ENCODE data around the gene SMIM28.
"Not testable (repeated sequence)": the region's sequence is repeated elsewhere in the genome, so short reads cannot be mapped to it uniquely, and the experiment has no call there.

SMIM28 gene

GRCh38 chr6:138418118-138418742, 40.5 kb downstream of the SMIM28 start:
- Mint-ChIP-seq H3K36me3 (ENCODE audit: insufficient read depth) (peaks cover 6% of the 10 kb centered on the region), H3K27ac (ENCODE audit: low read depth) (no peak overlapping the region), H3K27me3 (no peaks in the 10 kb centered on the region), H3K9me3 (no peaks in the 10 kb centered on the region), H3K4me1 (no peaks in the 10 kb centered on the region), H3K4me3 (no peak overlapping the region)
- DNase-seq (ENCODE audit: low spot score in 2 of 2) (no peak), ATAC-seq (replicated peaks; ENCODE audit: extremely low read depth, poor library complexity, severe bottlenecking) (no peak)

- ATAC-seq (replicated peaks; ENCODE audit: extremely low read depth, poor library complexity, severe bottlenecking) (no peak), DNase-seq (ENCODE audit: low spot score in 2 of 2) (no peak)
- Mint-ChIP-seq H3K4me1 (no peaks in the 10 kb centered on the region), H3K9me3 (no peaks in the 10 kb centered on the region), H3K4me3 (no peak overlapping the region), H3K27me3 (no peaks in the 10 kb centered on the region), H3K27ac (ENCODE audit: low read depth) (no peak overlapping the region), H3K36me3 (ENCODE audit: insufficient read depth) (peaks cover 6% of the 10 kb centered on the region)
Observed at GRCh38 chr6:138419766-138420165, 42.1 kb downstream of the SMIM28 start.

- no peaks in the 10 kb centered on the region for H3K27me3 Mint-ChIP-seq
- DNase-seq (ENCODE audit: low spot score in 2 of 2) (no peak), ATAC-seq (replicated peaks; ENCODE audit: extremely low read depth, poor library complexity, severe bottlenecking) (no peak)
- no peaks in the 10 kb centered on the region for H3K9me3 Mint-ChIP-seq
- no peak overlapping the region for H3K27ac Mint-ChIP-seq (ENCODE audit: low read depth)
- no peak overlapping the region for H3K4me3 Mint-ChIP-seq
- no peaks in the 10 kb centered on the region for H3K4me1 Mint-ChIP-seq
- peaks cover 6% of the 10 kb centered on the region for H3K36me3 Mint-ChIP-seq (ENCODE audit: insufficient read depth)
Observed at GRCh38 chr6:138420356-138420755, 42.7 kb downstream of the SMIM28 start.

- no peaks in the 10 kb centered on the region for H3K4me1 Mint-ChIP-seq
- H3K4me3 Mint-ChIP-seq = no peak overlapping the region
- H3K9me3 Mint-ChIP-seq = no peaks in the 10 kb centered on the region
- no peak overlapping the region for H3K27ac Mint-ChIP-seq (ENCODE audit: low read depth)
- no peaks in the 10 kb centered on the region for H3K27me3 Mint-ChIP-seq
- no peak for DNase-seq (ENCODE audit: low spot score in 2 of 2)
- H3K36me3 Mint-ChIP-seq (ENCODE audit: insufficient read depth) = peaks cover 6% of the 10 kb centered on the region
- ATAC-seq (replicated peaks; ENCODE audit: extremely low read depth, poor library complexity, severe bottlenecking) = no peak
Observed at GRCh38 chr6:138421089-138421488, 43.4 kb downstream of the SMIM28 start.

GRCh38 chr6:138421608-138422007, 43.9 kb downstream of the SMIM28 start:
- H3K27ac Mint-ChIP-seq (ENCODE audit: low read depth) = no peak overlapping the region
- H3K4me3 Mint-ChIP-seq = no peak overlapping the region
- no peaks in the 10 kb centered on the region for H3K4me1 Mint-ChIP-seq
- ATAC-seq (replicated peaks; ENCODE audit: extremely low read depth, poor library complexity, severe bottlenecking) (no peak), DNase-seq (ENCODE audit: low spot score in 2 of 2) (no peak)
- peaks cover 6% of the 10 kb centered on the region for H3K36me3 Mint-ChIP-seq (ENCODE audit: insufficient read depth)
- no peaks in the 10 kb centered on the region for H3K27me3 Mint-ChIP-seq
- H3K9me3 Mint-ChIP-seq = no peaks in the 10 kb centered on the region

- Mint-ChIP-seq H3K27ac (ENCODE audit: low read depth) (no peak overlapping the region), H3K4me1 (no peaks in the 10 kb centered on the region), H3K4me3 (no peak overlapping the region), H3K27me3 (no peaks in the 10 kb centered on the region), H3K9me3 (no peaks in the 10 kb centered on the region), H3K36me3 (ENCODE audit: insufficient read depth) (peaks cover 6% of the 10 kb centered on the region)
- ATAC-seq (replicated peaks; ENCODE audit: extremely low read depth, poor library complexity, severe bottlenecking) (no peak), DNase-seq (ENCODE audit: low spot score in 2 of 2) (no peak)
Observed at GRCh38 chr6:138422861-138423260, 45.2 kb downstream of the SMIM28 start.

GRCh38 chr6:138424004-138424904, 46.5 kb downstream of the SMIM28 start:
- peaks cover 2% of the 10 kb centered on the region for H3K36me3 Mint-ChIP-seq (ENCODE audit: insufficient read depth)
- peaks cover 5% of the 10 kb centered on the region for H3K27me3 Mint-ChIP-seq
- no peak overlapping the region for H3K27ac Mint-ChIP-seq (ENCODE audit: low read depth)
- ATAC-seq (replicated peaks; ENCODE audit: extremely low read depth, poor library complexity, severe bottlenecking) (no peak), DNase-seq (ENCODE audit: low spot score in 2 of 2) (no peak)
- H3K4me1 Mint-ChIP-seq = no peaks in the 10 kb centered on the region
- no peaks in the 10 kb centered on the region for H3K9me3 Mint-ChIP-seq
- H3K4me3 Mint-ChIP-seq = no peak overlapping the region

- H3K4me1 Mint-ChIP-seq, H3K9me3 Mint-ChIP-seq: not testable (repeated sequence)
Observed at GRCh38 chr6:138425256-138425655, 47.6 kb downstream of the SMIM28 start.

GRCh38 chr6:138426500-138427123, 48.9 kb downstream of the SMIM28 start:
- Mint-ChIP-seq H3K36me3 (ENCODE audit: insufficient read depth) (no peaks in the 10 kb centered on the region), H3K9me3 (no peaks in the 10 kb centered on the region), H3K27me3 (peaks cover 28% of the 10 kb centered on the region), H3K4me1 (no peaks in the 10 kb centered on the region), H3K4me3 (no peak overlapping the region), H3K27ac (ENCODE audit: low read depth) (no peak overlapping the region)
- DNase-seq (ENCODE audit: low spot score in 2 of 2) = no peak
- ATAC-seq (replicated peaks; ENCODE audit: extremely low read depth, poor library complexity, severe bottlenecking) = no peak

More at GRCh38 chr6:138425256-138425655, 47.6 kb downstream of the SMIM28 start:
- H3K27ac Mint-ChIP-seq (ENCODE audit: low read depth); H3K4me3 Mint-ChIP-seq; DNase-seq (ENCODE audit: low spot score in 2 of 2); H3K36me3 Mint-ChIP-seq (ENCODE audit: insufficient read depth); ATAC-seq (replicated peaks; ENCODE audit: extremely low read depth, poor library complexity, severe bottlenecking): not testable (repeated sequence)
- H3K27me3 Mint-ChIP-seq = peaks cover 15% of the 10 kb centered on the region

GRCh38 chr6:138427701-138428100, 50.0 kb downstream of the SMIM28 start:
- DNase-seq (ENCODE audit: low spot score in 2 of 2) (no peak), ATAC-seq (replicated peaks; ENCODE audit: extremely low read depth, poor library complexity, severe bottlenecking) (no peak)
- Mint-ChIP-seq H3K9me3 (no peaks in the 10 kb centered on the region), H3K27me3 (peaks cover 35% of the 10 kb centered on the region), H3K4me1 (no peaks in the 10 kb centered on the region), H3K36me3 (ENCODE audit: insufficient read depth) (no peaks in the 10 kb centered on the region), H3K4me3 (no peak overlapping the region), H3K27ac (ENCODE audit: low read depth) (no peak overlapping the region)

- H3K4me3 Mint-ChIP-seq = no peak overlapping the region
- DNase-seq (ENCODE audit: low spot score in 2 of 2) = no peak
- H3K36me3 Mint-ChIP-seq (ENCODE audit: insufficient read depth) = no peaks in the 10 kb centered on the region
- no peaks in the 10 kb centered on the region for H3K9me3 Mint-ChIP-seq
- no peak overlapping the region for H3K27ac Mint-ChIP-seq (ENCODE audit: low read depth)
- peaks cover 35% of the 10 kb centered on the region for H3K27me3 Mint-ChIP-seq
- no peaks in the 10 kb centered on the region for H3K4me1 Mint-ChIP-seq
- ATAC-seq (replicated peaks; ENCODE audit: extremely low read depth, poor library complexity, severe bottlenecking) = no peak
Observed at GRCh38 chr6:138428944-138429598, 51.4 kb downstream of the SMIM28 start.

GRCh38 chr6:138429761-138430160, 52.1 kb downstream of the SMIM28 start:
- Mint-ChIP-seq H3K9me3 (no peaks in the 10 kb centered on the region), H3K27ac (ENCODE audit: low read depth) (no peak overlapping the region), H3K4me3 (no peak overlapping the region), H3K27me3 (peaks cover 35% of the 10 kb centered on the region), H3K36me3 (ENCODE audit: insufficient read depth) (no peaks in the 10 kb centered on the region), H3K4me1 (no peaks in the 10 kb centered on the region)
- ATAC-seq (replicated peaks; ENCODE audit: extremely low read depth, poor library complexity, severe bottlenecking) (no peak), DNase-seq (ENCODE audit: low spot score in 2 of 2) (no peak)

Data from central memory CD8-positive, alpha-beta T cell (primary cell).